Activated gamma-delta T cell treated with anti-CD3 and anti-CD28 coated beads, Interleukin-2, amount 50 U/mL, for 16 hours (primary cell): Measurements from ENCODE around the gene BOD1L2.

Experiments used
- DNase-seq: peaks from one replicate; pipeline ENCODE4 v3.0.0-alpha.2; 2020; ENCODE audit warnings: low read depth

BOD1L2 gene

DNA sequence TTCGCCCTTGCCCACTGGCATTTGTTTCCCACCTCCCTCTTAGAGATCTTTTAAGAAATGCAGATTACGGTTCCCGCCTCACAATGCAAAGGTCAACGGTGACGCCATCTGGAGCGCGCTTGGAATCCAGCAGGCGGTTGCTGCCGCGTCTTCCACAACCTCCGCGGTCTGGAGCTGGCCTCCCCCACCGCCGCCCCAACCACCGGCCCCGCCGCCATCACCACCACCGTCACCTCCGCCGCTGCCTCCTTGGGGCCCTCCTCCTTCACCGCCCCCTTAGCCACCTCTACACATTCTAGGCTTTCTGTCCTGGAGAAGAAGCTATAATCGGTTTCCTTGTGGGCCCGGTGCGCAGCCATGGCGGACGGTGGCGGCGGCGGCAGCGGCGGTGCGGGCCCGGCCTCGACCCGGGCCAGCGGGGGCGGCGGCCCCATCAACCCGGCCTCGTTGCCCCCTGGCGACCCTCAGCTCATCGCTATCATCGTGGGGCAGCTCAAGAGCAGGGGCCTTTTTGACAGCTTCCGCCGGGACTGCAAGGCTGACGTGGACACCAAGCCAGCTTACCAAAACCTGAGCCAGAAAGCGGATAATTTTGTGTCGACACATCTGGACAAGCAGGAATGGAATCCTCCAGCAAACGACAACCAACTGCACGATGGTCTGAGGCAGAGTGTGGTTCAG lies at the start of gene BOD1L2:
Gene BOD1L2, plus strand, starts transcription at position 132 of the 681 bp plus-strand sequence. Its CDS starts 226 bp downstream, at position 358.
- DNase-seq = no peak

DNA sequence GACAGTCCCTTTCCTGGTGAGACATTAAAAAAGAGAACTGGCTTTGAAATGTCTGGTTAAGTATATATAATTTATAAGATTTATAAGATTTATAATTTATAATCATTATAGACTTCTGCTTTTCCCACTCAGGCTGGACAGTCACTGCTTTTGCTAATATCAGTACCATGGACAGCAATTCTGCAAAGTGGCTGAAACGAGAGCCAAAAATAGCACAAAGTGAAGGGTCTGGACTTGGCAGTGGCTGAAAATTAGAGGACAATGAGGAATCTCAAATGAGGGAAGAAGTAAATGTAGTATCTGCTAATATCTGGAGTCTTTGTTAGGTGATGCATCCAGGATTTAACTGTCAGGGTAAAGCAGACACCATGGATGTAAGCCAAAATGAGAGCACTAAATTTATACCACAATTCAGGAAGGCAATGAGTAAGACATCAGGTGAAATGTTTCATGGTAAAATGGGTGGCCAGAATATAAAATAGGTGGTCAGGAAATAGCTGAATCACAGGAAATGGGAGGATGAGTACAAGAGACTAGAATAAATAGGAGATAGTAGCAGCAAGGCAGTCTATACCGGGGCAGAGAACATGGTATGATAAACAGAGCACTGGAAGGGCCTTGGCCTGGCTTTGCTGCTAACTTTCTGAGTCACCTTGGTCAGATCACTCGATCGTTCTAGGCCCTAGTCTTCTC lies 39.6 kb upstream of the BOD1L2 start:
- DNase-seq = no peak

DNA sequence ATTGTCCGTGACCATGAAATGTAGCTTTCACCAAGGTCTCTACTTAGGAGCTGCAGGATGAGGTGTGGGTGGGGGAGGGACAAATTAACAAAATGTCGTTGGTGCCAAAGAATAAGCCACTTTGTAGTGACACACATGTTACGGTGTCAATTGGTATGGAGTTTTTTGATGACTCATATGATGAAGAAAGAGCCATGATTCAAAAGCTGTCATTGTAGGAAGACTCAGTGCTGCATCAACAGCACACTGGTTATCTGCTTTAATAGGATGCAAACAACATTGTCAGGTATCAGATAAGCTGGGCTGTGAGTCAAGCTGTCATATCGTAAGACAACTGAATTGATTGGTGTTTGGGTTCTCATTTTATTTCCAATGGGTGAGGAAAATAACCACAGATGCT lies 36.6 kb upstream of the BOD1L2 start:
- DNase-seq = no peak

DNA sequence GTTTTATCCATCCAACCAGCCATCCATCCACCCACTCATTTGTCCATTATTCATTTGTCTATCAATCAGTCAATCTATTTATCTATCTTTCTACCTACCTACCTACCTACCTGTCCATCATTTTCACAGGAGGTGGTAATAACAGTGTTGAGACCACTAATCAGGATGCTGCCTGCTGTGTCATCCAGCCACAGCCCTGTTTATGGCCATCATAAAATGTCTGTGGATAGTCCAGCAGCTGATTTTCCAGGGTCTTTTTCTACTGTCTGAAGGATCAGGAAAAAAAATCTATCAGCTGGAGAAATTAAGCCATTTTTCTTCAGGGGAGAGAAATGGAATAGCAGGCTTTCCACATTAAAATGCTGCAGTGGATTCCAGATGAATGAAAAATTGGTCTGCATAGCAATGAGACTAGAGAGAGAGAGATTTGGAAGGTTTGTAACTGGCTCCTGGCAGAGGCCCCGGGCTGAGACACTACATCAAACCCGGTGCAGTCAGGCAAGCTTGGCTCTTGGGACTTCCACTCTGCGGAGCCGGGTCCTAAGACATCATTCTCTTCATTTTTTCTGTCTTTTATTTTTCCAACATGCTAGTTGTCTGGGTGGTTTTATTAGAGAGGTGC lies 33.0 kb upstream of the BOD1L2 start:
- no peak for DNase-seq

DNA sequence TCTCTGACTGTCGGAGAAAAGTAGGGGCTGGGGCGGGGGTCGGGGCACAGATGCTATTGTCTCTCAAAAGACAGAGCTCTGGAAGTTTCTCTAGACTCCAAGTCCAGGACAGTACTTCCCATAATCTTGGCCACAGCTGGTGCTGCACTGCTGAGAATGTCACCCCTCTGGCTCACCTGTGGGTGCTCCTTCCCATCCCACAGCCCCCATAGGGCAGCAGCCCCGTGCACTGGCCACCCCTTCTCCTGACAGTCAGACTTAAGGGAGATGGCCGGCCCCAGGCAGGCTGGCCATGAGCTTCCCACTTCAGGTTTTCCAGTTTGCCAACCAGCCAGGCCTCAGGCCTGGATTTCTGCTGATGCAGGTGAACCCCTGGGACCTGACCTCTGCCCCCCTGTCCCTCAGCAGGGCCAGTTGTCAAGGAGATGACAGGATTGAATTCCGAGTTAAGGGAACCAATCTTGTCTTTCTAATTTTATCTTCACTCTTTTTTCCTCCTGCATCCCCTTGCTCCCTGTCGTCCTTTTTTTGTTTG lies 30.2 kb upstream of the BOD1L2 start:
- DNase-seq = no peak

DNA sequence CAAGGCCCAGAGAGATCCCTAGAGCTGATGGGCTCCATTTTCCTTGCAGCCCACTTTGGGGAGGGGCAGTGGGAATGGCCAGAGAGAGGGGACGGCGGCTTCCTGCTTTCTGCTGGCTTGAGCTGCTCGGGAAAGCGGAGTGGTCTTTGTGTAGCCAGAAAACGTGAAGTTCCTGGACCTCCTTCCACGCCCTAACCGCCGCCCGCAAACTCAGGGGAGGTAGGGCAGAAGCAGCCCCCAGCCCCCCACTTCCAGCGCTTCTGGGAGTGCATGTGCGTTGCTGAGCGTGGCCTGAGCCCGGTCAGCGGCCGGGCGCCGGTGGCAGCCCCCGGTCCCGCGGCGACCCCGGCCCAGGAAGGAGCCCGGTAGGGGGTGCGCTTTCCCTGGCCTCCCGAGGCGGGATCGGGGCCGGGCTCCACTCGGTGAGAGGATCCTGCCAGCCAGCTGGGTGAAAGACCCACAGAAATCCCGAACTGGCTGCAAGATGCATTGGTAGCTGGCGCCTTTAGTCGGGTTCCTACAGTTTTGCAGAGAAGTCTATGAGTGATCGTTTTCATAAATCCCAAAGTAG lies 25.3 kb upstream of the BOD1L2 start:
- no peak for DNase-seq

DNA sequence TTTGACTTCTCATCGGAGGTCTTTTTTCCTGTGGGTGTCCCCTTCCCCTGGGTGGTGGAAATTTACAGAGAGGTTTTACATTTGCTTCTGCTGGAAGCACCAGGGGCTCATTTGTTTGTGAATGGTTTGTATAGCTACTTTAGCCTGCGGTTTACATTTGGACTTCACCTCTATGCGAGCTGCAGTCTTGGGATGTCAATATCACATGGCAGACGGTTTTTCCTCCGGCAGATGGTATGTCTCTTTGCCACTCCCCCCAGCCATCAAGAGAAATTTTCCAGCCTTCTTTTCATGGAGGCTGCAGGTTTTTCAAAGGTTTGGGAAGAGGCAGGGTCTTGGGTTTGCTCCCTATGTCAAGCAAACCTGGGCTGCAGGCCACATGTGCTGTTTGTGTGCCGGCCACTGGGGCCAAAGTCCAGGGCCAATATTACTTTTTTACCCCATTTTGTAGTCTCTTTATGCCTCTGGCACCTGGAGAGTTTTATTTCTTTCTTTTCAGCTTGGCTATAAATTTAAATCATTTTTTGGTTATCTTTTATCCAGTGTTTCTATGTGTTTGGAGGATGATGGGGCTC lies 23.9 kb upstream of the BOD1L2 start:
- DNase-seq = no peak

DNA sequence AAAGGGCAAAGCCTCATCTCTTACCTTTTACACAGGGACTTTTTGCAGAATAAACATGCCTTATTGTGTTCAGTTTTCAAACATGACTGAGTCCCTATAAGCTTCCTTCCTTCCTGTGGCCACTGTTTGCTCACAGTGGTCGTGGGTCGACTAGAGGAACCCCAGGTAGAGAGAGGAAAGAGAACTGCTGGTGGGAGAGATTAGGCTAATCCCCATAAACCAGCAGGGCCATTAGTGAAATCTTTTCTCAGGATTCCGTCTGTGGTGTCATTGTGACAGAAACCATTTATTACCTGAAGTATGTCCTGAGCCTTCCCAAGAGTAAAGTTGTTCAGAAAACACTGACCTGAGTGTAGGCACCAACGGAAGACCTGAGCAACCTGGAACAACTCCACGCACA lies 21.3 kb upstream of the BOD1L2 start:
- no peak for DNase-seq

DNA sequence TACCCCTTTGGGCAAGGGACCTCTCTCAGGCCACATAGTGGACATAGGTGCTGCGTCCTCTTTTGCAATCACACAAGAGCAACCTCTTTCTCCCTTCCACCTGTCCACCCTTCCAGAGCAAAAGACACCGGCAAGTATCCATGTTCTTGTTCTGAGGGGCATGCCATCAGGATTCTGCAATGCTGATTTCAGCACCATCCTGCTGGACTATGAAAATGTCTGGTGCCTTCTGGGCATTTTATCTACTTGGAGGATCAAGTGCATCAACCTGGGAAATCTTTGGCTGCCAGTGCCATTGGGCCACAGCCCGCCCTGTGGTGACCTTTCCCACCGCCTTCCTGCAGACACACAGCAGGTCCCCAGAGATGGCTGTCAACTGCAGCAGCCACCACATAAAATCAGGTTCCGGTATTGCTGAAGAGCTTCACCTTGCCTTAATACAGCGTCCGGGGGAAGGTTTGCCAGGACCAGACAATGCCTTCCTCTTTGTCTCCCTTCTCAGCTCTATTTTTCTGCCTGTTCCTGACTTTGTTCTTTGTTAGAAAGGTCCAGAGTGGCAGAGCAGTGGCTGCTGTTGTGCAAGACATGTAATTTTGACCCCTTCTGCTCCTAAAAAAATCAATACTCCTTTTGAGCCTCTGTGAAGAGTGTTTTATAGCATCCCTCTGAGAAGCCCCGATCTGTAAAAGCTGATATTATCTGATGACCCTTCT lies 18.5 kb upstream of the BOD1L2 start:
- no peak for DNase-seq

DNA sequence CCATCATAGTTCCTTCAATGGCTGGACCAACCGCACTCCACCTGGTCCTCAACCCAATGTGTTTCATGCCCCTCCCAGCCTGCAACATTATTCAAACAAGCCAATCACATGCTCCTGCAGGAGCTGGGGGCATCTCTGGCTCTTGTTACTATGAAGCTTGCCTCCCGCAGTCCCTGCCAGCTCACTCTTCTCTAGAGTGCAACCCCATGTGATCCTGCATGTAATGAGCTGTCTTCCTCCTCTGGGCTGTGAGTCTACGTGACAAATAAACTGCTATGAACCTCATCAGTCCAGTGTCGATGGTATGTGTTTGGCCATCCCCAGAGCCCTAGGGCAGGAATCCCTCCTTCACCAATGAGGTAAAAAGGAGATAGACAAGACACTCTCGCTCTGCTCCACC lies 15.8 kb upstream of the BOD1L2 start:
- DNase-seq = no peak

DNA sequence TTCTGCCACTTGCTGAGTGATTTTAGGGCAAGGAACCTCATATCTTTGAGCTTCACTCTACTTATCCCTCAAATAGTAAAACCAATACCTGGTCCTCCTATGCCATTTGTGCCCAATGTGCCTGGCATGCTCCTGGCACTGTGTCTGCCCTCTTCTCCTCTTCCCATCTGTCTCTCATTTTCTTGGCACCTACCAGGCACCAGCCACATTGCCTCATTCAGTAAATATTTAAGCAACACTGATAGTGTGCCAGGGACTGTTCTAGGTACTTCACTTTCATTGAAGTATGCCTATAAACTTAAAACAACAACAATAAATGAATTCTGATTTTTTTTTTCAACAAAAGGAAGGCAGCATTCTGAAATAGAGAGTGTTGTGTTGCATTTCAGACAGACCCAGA lies 15.1 kb upstream of the BOD1L2 start:
- no peak for DNase-seq

DNA sequence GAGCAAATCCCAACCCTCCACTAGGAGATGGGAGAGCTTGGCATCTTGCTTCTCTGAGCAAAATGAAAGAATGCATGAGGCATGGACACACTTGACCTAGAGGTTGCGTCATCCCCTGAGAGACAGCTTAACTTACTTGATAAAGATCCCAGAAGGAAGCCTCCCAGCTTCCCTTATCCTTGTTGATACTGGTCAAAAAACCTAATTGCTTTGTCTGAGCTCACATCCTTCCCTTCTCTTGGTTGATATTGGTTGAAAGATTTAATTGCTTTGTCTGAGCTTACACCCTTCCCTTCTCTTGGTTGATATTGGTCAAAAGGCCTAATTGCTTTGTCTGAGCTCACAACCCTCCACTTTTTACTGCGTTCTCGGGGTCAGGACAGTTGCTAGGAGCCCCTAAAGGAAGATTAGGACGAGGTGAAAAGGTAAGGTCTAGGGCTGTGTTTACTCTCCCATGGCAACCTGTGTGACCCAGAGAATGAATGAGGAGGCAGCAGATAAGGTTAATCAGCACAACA lies 12.2 kb upstream of the BOD1L2 start:
- no peak for DNase-seq

DNA sequence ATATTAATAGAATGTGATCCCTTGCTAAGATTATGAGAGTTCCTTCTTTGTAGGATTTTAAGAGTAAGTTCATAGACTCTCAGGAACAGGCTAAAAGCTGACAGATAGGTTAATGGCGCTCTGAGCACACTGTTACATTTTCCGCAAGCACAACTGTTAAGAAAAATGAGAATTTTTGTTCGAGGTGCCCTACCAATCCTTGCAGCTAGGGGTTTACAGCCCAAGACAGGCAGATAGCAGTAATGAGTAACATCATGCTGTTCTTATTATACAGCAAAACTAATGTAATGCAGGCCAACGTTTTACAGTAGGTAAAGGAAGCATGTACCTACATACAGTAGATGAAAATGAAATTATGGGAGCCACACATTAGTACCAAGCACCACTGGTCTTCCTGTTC lies 11.2 kb upstream of the BOD1L2 start:
- DNase-seq = no peak

DNA sequence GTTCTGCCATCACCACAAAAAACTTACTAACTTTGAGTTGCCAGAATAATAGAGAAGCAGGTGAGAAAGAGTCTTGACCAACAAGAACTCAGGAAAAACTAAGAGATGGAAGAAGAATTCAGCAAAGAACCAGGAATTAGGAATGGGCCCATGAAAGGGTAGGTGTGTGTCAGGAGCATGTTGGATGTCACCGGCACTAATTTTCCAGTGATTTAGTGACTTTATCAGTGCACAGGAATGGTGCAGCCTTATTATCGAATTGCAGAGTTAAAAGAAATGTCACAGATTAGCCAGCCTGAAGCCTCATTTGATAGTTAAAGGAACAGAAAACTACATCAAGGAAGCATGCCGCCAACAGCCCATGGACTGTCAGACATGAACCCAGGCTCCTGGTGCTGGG lies 9.0 kb upstream of the BOD1L2 start:
- no peak for DNase-seq

DNA sequence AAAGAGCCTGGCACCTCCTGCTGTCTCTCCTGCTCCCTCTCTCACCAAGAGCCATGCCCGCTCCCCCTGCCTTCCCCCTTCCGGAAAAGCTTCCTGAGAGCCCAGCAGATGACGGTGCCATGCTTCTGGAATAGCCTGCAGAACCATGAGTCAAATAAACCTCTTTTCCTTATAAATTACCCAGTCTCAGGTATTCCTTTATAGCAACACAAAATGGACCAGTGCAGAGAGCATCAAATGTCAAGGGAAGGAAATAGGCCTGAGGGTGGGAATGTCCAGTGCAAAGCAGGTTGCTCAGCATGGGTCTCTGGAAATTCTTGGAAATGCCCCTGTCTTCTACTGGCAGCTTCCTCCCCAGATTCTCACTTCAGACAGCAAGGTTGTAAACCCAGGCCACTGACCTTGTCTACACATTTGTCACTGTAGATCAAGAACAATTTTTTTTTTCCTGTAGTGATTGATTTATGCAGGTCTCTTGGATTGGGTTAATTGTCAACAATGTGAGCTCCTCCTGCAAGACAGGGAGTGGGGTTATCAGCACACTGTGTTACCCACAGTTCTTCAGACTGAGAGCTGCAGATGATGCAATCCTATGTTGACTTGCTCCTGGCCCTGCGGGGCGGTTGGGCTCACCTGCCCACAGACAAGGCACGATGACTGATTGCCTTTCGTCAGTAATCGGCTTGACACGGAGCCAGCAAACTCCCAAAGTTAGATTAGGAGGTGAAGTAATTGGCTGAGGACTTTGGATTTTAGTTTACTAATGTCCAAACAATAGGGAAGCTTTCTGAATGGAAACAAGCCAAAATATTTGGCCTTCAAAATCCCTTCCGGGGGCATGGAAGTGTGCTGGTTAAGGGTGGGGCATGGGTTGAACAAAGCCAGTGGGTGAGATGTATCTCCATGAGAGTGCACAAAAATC lies 5.4 kb upstream of the BOD1L2 start:
- DNase-seq = no peak

DNA sequence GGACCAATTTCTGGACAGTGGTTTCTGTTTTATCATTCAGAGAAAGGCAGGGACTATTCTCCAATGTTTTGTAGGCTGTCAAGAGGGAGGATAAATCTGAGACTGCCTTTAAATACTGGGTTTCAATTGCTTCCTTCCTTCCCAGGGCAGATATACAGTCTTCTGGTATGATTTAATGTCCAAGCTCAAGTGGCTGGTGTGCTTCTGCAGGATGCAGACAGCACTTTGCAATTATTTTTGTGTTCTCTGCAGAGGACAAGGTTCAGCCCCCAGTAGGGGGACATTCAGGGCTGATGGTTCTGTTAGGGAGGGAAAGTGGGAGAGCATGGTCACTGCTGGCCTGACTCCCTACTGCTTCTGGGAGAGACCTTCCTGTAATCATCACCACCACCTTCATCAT lies 4.6 kb upstream of the BOD1L2 start:
- DNase-seq = no peak

DNA sequence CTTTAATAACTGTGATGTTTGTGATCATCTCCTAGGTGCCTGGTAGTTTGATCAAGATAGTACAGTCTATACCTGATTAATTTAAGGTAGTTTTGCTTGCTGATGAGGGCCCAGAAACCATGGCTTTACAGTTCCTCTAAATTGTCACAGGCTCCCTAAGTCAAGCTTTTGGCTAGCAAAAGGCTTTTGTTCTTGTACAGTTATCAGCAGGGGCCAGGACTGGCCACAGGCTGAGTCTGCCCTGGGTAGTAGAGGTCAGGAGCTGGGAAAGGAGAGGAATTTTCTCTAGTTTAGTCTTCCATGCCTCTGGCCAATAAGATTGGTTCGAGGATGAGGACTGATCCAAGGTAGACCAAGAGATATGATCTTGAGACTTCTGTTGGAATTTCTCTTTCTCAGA lies 3.6 kb upstream of the BOD1L2 start:
- DNase-seq = no peak

DNA sequence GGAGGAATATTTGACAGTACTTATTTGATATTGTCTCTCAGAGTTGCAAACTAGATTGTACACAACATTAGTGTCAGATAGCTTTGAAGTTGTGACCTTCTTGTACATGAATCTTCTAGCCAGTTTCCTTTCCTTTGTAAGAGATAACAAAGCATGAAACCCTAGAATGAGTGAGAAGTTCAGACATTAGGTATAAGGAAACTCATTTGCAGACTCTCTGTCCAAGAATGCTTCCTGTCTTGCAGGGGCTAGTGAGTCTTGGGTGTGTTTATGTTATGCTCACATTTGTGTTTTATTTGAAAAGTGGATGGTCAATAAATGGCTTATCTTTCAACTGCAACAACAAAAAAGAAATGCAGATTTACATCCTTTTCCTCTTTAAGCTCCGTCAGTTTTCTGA lies 1.4 kb downstream of the BOD1L2 start:
- no peak for DNase-seq

DNA sequence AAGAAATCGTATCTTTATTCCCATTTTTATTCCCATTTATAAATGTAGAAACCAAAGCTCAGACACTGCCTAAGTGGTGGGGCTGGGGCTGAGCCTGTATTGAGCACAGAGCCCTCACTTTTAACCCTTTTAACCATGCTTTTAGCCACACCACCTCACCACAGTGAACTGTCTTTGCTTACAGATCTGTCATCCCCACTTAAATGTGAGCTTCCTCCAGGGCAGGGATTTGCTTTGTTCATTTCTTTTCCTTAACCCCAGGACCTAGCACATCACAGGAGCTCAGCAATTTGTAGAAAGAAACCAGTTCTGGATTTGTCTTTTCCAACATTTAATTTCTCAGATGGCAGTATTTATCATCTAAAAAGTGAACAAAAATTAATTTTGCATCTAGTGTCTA lies 2.2 kb downstream of the BOD1L2 start:
- no peak for DNase-seq

DNA sequence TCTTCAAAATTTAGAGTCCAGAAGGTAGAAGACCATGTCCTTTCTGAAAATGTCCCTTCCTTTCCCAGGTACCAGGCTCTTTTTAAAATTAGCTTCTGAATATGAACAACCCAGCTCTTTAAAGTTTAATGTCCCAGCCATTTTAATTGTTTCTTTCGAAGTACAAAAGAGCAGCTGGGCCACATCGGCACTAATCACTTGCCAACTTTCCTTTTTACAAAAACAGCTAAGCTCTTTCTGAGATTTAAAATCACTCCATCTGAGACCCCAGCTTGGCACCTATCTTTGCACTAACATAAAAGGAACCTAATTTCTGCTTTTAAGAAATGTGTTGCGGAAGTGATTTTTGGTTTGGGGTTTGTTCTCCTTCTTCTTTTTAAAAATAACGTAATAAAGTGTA lies 2.6 kb downstream of the BOD1L2 start:
- no peak for DNase-seq

DNA sequence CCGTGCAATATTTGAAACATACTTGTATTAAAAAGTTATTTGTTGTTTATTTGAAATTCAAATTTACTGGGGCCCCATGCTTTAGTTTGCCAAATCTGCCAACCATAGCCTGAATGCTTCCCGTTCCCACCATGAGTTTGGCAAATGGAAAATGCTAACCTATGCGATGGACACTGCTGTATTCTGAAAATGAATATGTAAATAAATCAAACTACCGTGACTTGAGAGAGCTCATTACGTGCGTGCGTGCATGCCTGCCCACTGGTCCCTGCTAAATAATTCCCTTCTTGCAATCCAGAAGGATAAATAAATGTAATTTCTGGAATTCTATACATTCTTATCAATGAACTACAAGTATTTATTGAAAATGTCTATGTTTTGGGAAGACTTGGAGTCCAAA lies 3.2 kb downstream of the BOD1L2 start:
- no peak for DNase-seq
